Spinal cord (tissue), 10 donors: ENCODE data around the gene ZBTB44. TPM values are rescaled to one million over a fixed set of nuclear protein-coding genes. Genes with fewer than 3 reads are reported as not detected.

Experiments
- DNase-seq, 6 donors: peaks; one replicate each; pipeline versions ENCODE4 v3.0.0 to v3.0.0-alpha.2; 2013 to 2015; ENCODE audit warnings: low spot score in 6 of 6, low read depth in 4 of 6
- H3K27ac ChIP-seq: one replicate; pipeline ENCODE4 v1.5.1; 2013; ENCODE audit warnings: low read depth, low read length, control low read depth
- H3K27me3 ChIP-seq: one replicate; pipeline ENCODE4 v1.6.1; 2013; ENCODE audit warnings: low read length; ENCODE audit not compliant: control insufficient read depth, insufficient read depth
- H3K36me3 ChIP-seq: one replicate; pipeline ENCODE4 v1.6.1; 2013; ENCODE audit warnings: low read length; ENCODE audit not compliant: control insufficient read depth, insufficient read depth
- H3K4me1 ChIP-seq: one replicate; pipeline ENCODE4 v1.6.1; 2013; ENCODE audit warnings: low read length; ENCODE audit not compliant: control insufficient read depth, insufficient read depth
- H3K4me3 ChIP-seq: one replicate; pipeline ENCODE4 v1.5.1; 2013; ENCODE audit warnings: low read depth, low read length, control low read depth
- H3K9me3 ChIP-seq: one replicate; pipeline ENCODE4 v1.6.1; 2013; ENCODE audit warnings: low read length; ENCODE audit not compliant: control insufficient read depth, insufficient read depth
- WGBS: methylation state at CpG from one replicate; pipeline ENCODE4 v1.1.5; 2013; ENCODE audit warnings: missing lambda C conversion rate; ENCODE audit not compliant: insufficient coverage; 5-methylcytosine and 5-hydroxymethylcytosine counted together
- polyA plus RNA-seq, 2 donors: library from polyadenylated mRNA; unstranded; fragments of 120-200 nt; gene quantifications; one replicate each; pipeline ENCODE4 v1.2.1, GENCODE V29; 2013; ENCODE audit not compliant: insufficient read length in 2 of 2
- total RNA-seq, 2 donors: library from RNA; depleted of rRNA in 1 of 2; stranded (reverse); fragments of 120-200 nt in 1 of 2; fragments of >200 nt in 1 of 2; gene quantifications; one replicate each; pipeline versions ENCODE4 v1.2.3 to v1.2.4, GENCODE V29; 2013 to 2014
- donor health status: healthy.

The ZBTB44 gene
- total and polyA plus RNA-seq, 4 donors = 17.8 to 56.7 (median 29.0) TPM

GRCh38 chr11:130212431-130212961, 102.2 kb downstream of the ZBTB44 start:
- no peak overlapping the region for H3K27ac ChIP-seq
- H3K9me3 ChIP-seq = no peaks in the 10 kb centered on the region
- 79% methylated on average over 11 of the region's 11 CpGs for WGBS
- H3K36me3 ChIP-seq = peaks cover 4% of the 10 kb centered on the region
- no peak overlapping the region for H3K4me3 ChIP-seq
- DNase-seq = no peak
- H3K4me1 ChIP-seq = peaks cover 18% of the 10 kb centered on the region
- no peaks in the 10 kb centered on the region for H3K27me3 ChIP-seq

GRCh38 chr11:130211781-130212401, 102.8 kb downstream of the ZBTB44 start:
- no peaks in the 10 kb centered on the region for H3K27me3 ChIP-seq
- 88% methylated on average over 19 of the region's 19 CpGs for WGBS
- DNase-seq = no peak

GRCh38 chr11:130211144-130211543, 103.6 kb downstream of the ZBTB44 start:
- H3K4me1 ChIP-seq = peaks cover 18% of the 10 kb centered on the region
- no peaks in the 10 kb centered on the region for H3K27me3 ChIP-seq
- no peak for DNase-seq
- H3K4me3 ChIP-seq = no peak overlapping the region
- H3K9me3 ChIP-seq = no peaks in the 10 kb centered on the region
- H3K27ac ChIP-seq = no peak overlapping the region
- H3K36me3 ChIP-seq = peaks cover 4% of the 10 kb centered on the region
- 100% methylated on average over 3 of the region's 3 CpGs for WGBS

More at GRCh38 chr11:130211781-130212401, 102.8 kb downstream of the ZBTB44 start:
- no peak overlapping the region for H3K27ac ChIP-seq
- H3K36me3 ChIP-seq = peaks cover 4% of the 10 kb centered on the region
- H3K9me3 ChIP-seq = no peaks in the 10 kb centered on the region
- H3K4me3 ChIP-seq = no peak overlapping the region
- peaks cover 18% of the 10 kb centered on the region for H3K4me1 ChIP-seq

- Histone ChIP-seq H3K4me1 (peaks cover 18% of the 10 kb centered on the region), H3K27ac (no peak overlapping the region), H3K9me3 (no peaks in the 10 kb centered on the region), H3K4me3 (no peak overlapping the region), H3K36me3 (peaks cover 4% of the 10 kb centered on the region), H3K27me3 (no peaks in the 10 kb centered on the region)
- WGBS = 88% methylated on average over 21 of the region's 23 CpGs
- DNase-seq = no peak
Measured at GRCh38 chr11:130209954-130210854, 104.5 kb downstream of the ZBTB44 start.

GRCh38 chr11:130209128-130209932, 105.4 kb downstream of the ZBTB44 start:
- 89% methylated on average over 49 of the region's 53 CpGs for WGBS
- Histone ChIP-seq H3K36me3 (peaks cover 4% of the 10 kb centered on the region), H3K4me1 (peaks cover 18% of the 10 kb centered on the region), H3K27ac (no peak overlapping the region), H3K4me3 (no peak overlapping the region), H3K27me3 (no peaks in the 10 kb centered on the region), H3K9me3 (no peaks in the 10 kb centered on the region)
- DNase-seq = peak in 2 of 6 donors; percentile 17 to 44

- no peak overlapping the region for H3K4me3 ChIP-seq
- H3K4me1 ChIP-seq = peaks cover 15% of the 10 kb centered on the region
- H3K27me3 ChIP-seq = no peaks in the 10 kb centered on the region
- DNase-seq = no peak
- H3K9me3 ChIP-seq = no peaks in the 10 kb centered on the region
- no peak overlapping the region for H3K27ac ChIP-seq
- WGBS = 92% methylated on average over 44 of the region's 45 CpGs
- peaks cover 4% of the 10 kb centered on the region for H3K36me3 ChIP-seq
Measured at GRCh38 chr11:130208241-130209127, 106.2 kb downstream of the ZBTB44 start.

GRCh38 chr11:130206141-130206540, 108.6 kb downstream of the ZBTB44 start:
- H3K36me3 ChIP-seq = peaks cover 4% of the 10 kb centered on the region
- H3K27me3 ChIP-seq = no peaks in the 10 kb centered on the region
- H3K9me3 ChIP-seq = no peaks in the 10 kb centered on the region
- no peak overlapping the region for H3K4me3 ChIP-seq
- peaks cover 3% of the 10 kb centered on the region for H3K4me1 ChIP-seq
- 87% methylated on average over 17 of the region's 22 CpGs for WGBS
- H3K27ac ChIP-seq = no peak overlapping the region
- DNase-seq = no peak

GRCh38 chr11:130204703-130205095, 110.0 kb downstream of the ZBTB44 start:
- Histone ChIP-seq H3K27ac (no peak overlapping the region), H3K27me3 (no peaks in the 10 kb centered on the region), H3K4me3 (no peak overlapping the region), H3K4me1 (peaks cover 3% of the 10 kb centered on the region), H3K9me3 (no peaks in the 10 kb centered on the region), H3K36me3 (peaks cover 4% of the 10 kb centered on the region)
- no peak for DNase-seq
- 95% methylated on average over 7 of the region's 11 CpGs for WGBS
